Measurements from ENCODE around the gene STX4. TPM values are rescaled to one million over a fixed set of nuclear protein-coding genes. Genes with fewer than 3 reads are reported as not detected.

The STX4 gene
- total RNA-seq, 1 experiment from 2014 or later: 26.0 TPM

- ChIA-PET POLR2A (interaction anchor here (0.7 kb wide), 1 partner anchor 10 kb away, joined by 3 read pairs; no protein-coding TSS in a partner anchor), RAD21 (ENCODE audit: low non-redundant PET in 1 of 2, low total read pairs in 2 of 2, uncharacterized antibody in 2 of 2, unreplicated experiment in 2 of 2) (no interaction called here), CTCF (no interaction called here)
- Histone ChIP-seq H3K27ac (ENCODE audit: low read depth, low read length) (no peak overlapping the region), H3K9me3 (ENCODE audit: control insufficient read depth in 1 of 2, insufficient read depth in 1 of 2, low read depth in 1 of 2, low read length in 2 of 2) (no peaks in the 10 kb centered on the region), H2AFZ (ENCODE audit: low read depth, low read length, poor library complexity, severe bottlenecking) (no peak overlapping the region), H3K36me3 (ENCODE audit: control insufficient read depth in 1 of 2, insufficient read depth in 2 of 2, low read length in 2 of 2) (peaks cover 2 to 19% of the 10 kb centered on the region in 2 experiments; a peak in 2 of 4 replicates), H3K4me2 (ENCODE audit: low read length) (no peak overlapping the region), H3K9me2 (ENCODE audit: insufficient read depth) (no peaks in the 10 kb centered on the region), H3K27me3 (ENCODE audit: insufficient read depth, low read length) (no peaks in the 10 kb centered on the region), H4K20me1 (ENCODE audit: insufficient read depth) (no peaks in the 10 kb centered on the region), H3K4me3 (replicated peaks in 1 of 2; ENCODE audit: low read depth in 1 of 2, low read length in 2 of 2) (no peak overlapping the region), H3K79me2 (ENCODE audit: insufficient read depth, low read length) (peaks cover 25% of the 10 kb centered on the region), H3K4me1 (ENCODE audit: control insufficient read depth in 1 of 2, insufficient read depth in 2 of 2, low read length in 2 of 2) (peaks cover 0 to 10% of the 10 kb centered on the region in 2 experiments; a peak in 2 of 4 replicates), H3K9ac (ENCODE audit: low read length) (no peak overlapping the region)
- TF ChIP-seq REST (IDR thresholded peaks at IDR 0.05; ENCODE audit: low read depth) (no peak), EZH2 (IDR thresholded peaks at IDR 0.05) (no peak), ATF3 (IDR thresholded peaks at IDR 0.05) (no peak), SP1 (IDR thresholded peaks at IDR 0.05; ENCODE audit: low read depth) (no peak), FOSL1 (IDR thresholded peaks at IDR 0.05; ENCODE audit: low read depth) (no peak), SIN3A (IDR thresholded peaks at IDR 0.05; ENCODE audit: low read depth) (no peak), EZH2phosphoT487 (IDR thresholded peaks at IDR 0.05; ENCODE audit: borderline replicate concordance) (no peak)
- BruUV-seq (replicated peaks): no TSS peak
- no peak for DNase-seq (ENCODE audit: low read depth, low spot score)
- intact Hi-C loops (cut with micrococcal nuclease): no loop called here
- ATAC-seq: no peak
Observed at GRCh38 chr16:31061813-31062440, 28.6 kb downstream of the STX4 start.
